HK-2 (cell line): ENCODE results near the gene GEMIN4.
"Not testable (repeated sequence)": the region's sequence is repeated elsewhere in the genome, so short reads cannot be mapped to it uniquely, and the experiment has no call there.

Experiments
- DNase-seq: peaks from one replicate; pipeline ENCODE4 v3.0.0-alpha.2; 2018; ENCODE audit not compliant: unreplicated experiment

GEMIN4 gene

GRCh38 chr17:752002-752619 lies at the start of gene GEMIN4:
Gene GEMIN4, minus strand, starts transcription at chr17:752264. Its CDS starts 122 bp downstream, at chr17:752142.
- DNase-seq = peak; percentile 95

GRCh38 chr17:801660-802059 lies 49.6 kb upstream of the GEMIN4 start:
- DNase-seq = peak; percentile 69

- no peak for DNase-seq
Observed at GRCh38 chr17:800446-801242, 48.6 kb upstream of the GEMIN4 start.

GRCh38 chr17:799261-799660 lies 47.2 kb upstream of the GEMIN4 start:
- DNase-seq = no peak

- DNase-seq = no peak
Observed at GRCh38 chr17:798246-798645, 46.2 kb upstream of the GEMIN4 start.

- no peak for DNase-seq
Observed at GRCh38 chr17:797236-797840, 45.3 kb upstream of the GEMIN4 start.

GRCh38 chr17:796609-797008 lies 44.5 kb upstream of the GEMIN4 start:
- DNase-seq = no peak

- no peak for DNase-seq
Observed at GRCh38 chr17:795721-796120, 43.7 kb upstream of the GEMIN4 start.

GRCh38 chr17:795276-795675 lies 43.2 kb upstream of the GEMIN4 start:
- no peak for DNase-seq

- no peak for DNase-seq
Observed at GRCh38 chr17:794876-795275, 42.8 kb upstream of the GEMIN4 start.

- no peak for DNase-seq
Observed at GRCh38 chr17:792277-792676, 40.2 kb upstream of the GEMIN4 start.

- no peak for DNase-seq
Observed at GRCh38 chr17:791829-792228, 39.8 kb upstream of the GEMIN4 start.

- DNase-seq = not testable (repeated sequence)
Observed at GRCh38 chr17:790874-791247, 38.8 kb upstream of the GEMIN4 start.

GRCh38 chr17:789931-790873 lies 38.1 kb upstream of the GEMIN4 start:
- DNase-seq = not testable (repeated sequence)

- DNase-seq = no peak
Observed at GRCh38 chr17:789160-789840, 37.2 kb upstream of the GEMIN4 start.

GRCh38 chr17:788551-788950 lies 36.5 kb upstream of the GEMIN4 start:
- no peak for DNase-seq

- DNase-seq = no peak
Observed at GRCh38 chr17:787641-788221, 35.7 kb upstream of the GEMIN4 start.

- DNase-seq = not testable (repeated sequence)
Observed at GRCh38 chr17:785901-786300, 33.8 kb upstream of the GEMIN4 start.

GRCh38 chr17:784143-784542 lies 32.1 kb upstream of the GEMIN4 start:
- DNase-seq = no peak

- DNase-seq = peak; percentile 92
Observed at GRCh38 chr17:781805-782731, 30.0 kb upstream of the GEMIN4 start, which contains the start of the genes GLOD4 and MRM3. Gene GLOD4, minus strand, starts transcription at chr17:782280. Its CDS starts 25 bp downstream, at chr17:782255. Gene MRM3, plus strand, starts transcription at chr17:782353. Its CDS starts 26 bp downstream, at chr17:782379.
